ENCODE results near the gene TMEM131.

GRCh38 chr2:97723156-97724072, 272.3 kb downstream of the TMEM131 start:
- TF ChIP-seq ZNF449 (tag by site-specific recombination; IDR thresholded peaks at IDR 0.05) (no peak), HIC1 (tag by site-specific recombination; IDR thresholded peaks at IDR 0.05) (no peak), CTCF (tag by site-specific recombination; IDR thresholded peaks at IDR 0.05) (no peak), ZBTB8A (tag by site-specific recombination; IDR thresholded peaks at IDR 0.05) (no peak), ZNF280C (tag by site-specific recombination; IDR thresholded peaks at IDR 0.05) (no peak), SP2 (tag by site-specific recombination; IDR thresholded peaks at IDR 0.05) (no peak), ZNF830 (tag by site-specific recombination; IDR thresholded peaks at IDR 0.05; ENCODE audit: low read depth) (no peak), ZNF324 (tag by site-specific recombination; IDR thresholded peaks at IDR 0.05) (no peak), ZNF23 (tag by site-specific recombination; IDR thresholded peaks at IDR 0.05; ENCODE audit: borderline replicate concordance) (no peak)

Measured in HEK293 (cell line).